Psoas muscle (tissue), 8 donors: ENCODE results near the gene TEAD1. TPM values are rescaled to one million over a fixed set of nuclear protein-coding genes. Genes with fewer than 3 reads are reported as not detected.

ENCODE experiments used
- ATAC-seq, 4 donors: fragments of 200-7000 bp; cut with Tn5 transposase; one replicate each; pipeline ENCODE4 v1.9.1; 2020; ENCODE audit warnings: moderate library complexity in 3 of 4, mild to moderate bottlenecking in 2 of 4
- DNase-seq, 2 donors: peaks; one replicate each; pipeline ENCODE4 v3.0.0-alpha.2; 2020
- H3K27ac ChIP-seq: fragments of 200-600 bp; one replicate; pipeline ENCODE4 v1.8.0; 2022
- H3K27me3 ChIP-seq, 3 donors: fragments of 200-600 bp in 1 of 3; one replicate each; pipeline versions ENCODE4 v1.6.1 to v1.8.0; 2013 to 2022; ENCODE audit warnings: low read length in 2 of 3, mild to moderate bottlenecking in 2 of 3, moderate library complexity in 1 of 3; ENCODE audit not compliant: insufficient read depth in 3 of 3
- H3K36me3 ChIP-seq, 2 donors: fragments of 200-600 bp in 1 of 2; one replicate each; pipeline versions ENCODE4 v1.6.1 to v1.8.0; 2013 to 2022; ENCODE audit warnings: low read depth in 1 of 2, mild to moderate bottlenecking in 1 of 2, moderate library complexity in 1 of 2; ENCODE audit not compliant: insufficient read depth in 1 of 2
- H3K4me1 ChIP-seq: fragments of 200-600 bp; one replicate; pipeline ENCODE4 v1.8.0; 2022
- H3K4me3 ChIP-seq: fragments of 200-600 bp; one replicate; pipeline ENCODE4 v1.8.0; 2022; ENCODE audit warnings: mild to moderate bottlenecking
- H3K9me3 ChIP-seq: fragments of 200-600 bp; one replicate; pipeline ENCODE4 v1.8.0; 2022
- WGBS, 3 donors: extraction: QIAGEN DNeasy Blood & Tissue Kit; methylation state at CpG; one replicate each; pipeline versions ENCODE4 v1.1.6 to v1.1.7; 2013; 5-methylcytosine and 5-hydroxymethylcytosine counted together
- intact Hi-C, 2 donors: fragments of 100-400 bp; cut with DNase I; formaldehyde crosslinking; loops; one replicate each; pipeline versions ENCODE4 v1.11.0 to v1.14.2; 2022
- polyA plus RNA-seq, 3 donors: library from polyadenylated mRNA; stranded (reverse); fragments of 200-250 nt; gene quantifications; one replicate each; pipeline ENCODE4 v1.2.3, GENCODE V29; 2013
- total RNA-seq, 4 donors: library from RNA; stranded (reverse); fragmentation: NEBNext Ultra II Directional in 2 of 4; extraction: Animal tissue kit (Norgen Biotek cat#: 25700) in 2 of 4; gene quantifications; one replicate each; pipeline versions ENCODE4 v1.2.1 to v1.2.4, GENCODE V29; 2021 to 2023
- TF ChIP-seq, protein P1 (sequence below): fragments of 200-600 bp; IDR thresholded peaks from one replicate; pipeline ENCODE4 v1.8.0; 2022; ENCODE audit warnings: antibody characterized with exemption
- donor health status: healthy with polysubstance abuse.
- donor health status: DM: no; HTN: no; CAD: no; lungs with moderate emphysema.
- donor health status: Bipolar disorder and iron deficiency.
- donor health status: healthy.
- donor health status: DM: yes; HTN: yes; CAD: no.
- donor health status: DM: no; HTN: no; CAD: no.
- donor health status: DM: no; HTN: no; CAD: no.
- donor health status: DM: yes; HTN: yes; CAD: no.

TEAD1 gene
- total and polyA plus RNA-seq, 7 donors = 11.3 to 178 (median 112) TPM

- 70 to 81% (median 77%) methylated on average over 2 of the region's 2 CpGs for WGBS, 3 donors
- TF ChIP-seq, protein P1, sequence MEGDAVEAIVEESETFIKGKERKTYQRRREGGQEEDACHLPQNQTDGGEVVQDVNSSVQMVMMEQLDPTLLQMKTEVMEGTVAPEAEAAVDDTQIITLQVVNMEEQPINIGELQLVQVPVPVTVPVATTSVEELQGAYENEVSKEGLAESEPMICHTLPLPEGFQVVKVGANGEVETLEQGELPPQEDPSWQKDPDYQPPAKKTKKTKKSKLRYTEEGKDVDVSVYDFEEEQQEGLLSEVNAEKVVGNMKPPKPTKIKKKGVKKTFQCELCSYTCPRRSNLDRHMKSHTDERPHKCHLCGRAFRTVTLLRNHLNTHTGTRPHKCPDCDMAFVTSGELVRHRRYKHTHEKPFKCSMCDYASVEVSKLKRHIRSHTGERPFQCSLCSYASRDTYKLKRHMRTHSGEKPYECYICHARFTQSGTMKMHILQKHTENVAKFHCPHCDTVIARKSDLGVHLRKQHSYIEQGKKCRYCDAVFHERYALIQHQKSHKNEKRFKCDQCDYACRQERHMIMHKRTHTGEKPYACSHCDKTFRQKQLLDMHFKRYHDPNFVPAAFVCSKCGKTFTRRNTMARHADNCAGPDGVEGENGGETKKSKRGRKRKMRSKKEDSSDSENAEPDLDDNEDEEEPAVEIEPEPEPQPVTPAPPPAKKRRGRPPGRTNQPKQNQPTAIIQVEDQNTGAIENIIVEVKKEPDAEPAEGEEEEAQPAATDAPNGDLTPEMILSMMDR = no peak
- Histone ChIP-seq H3K9me3 (no peaks in the 10 kb centered on the region), H3K4me3 (no peak overlapping the region), H3K4me1 (no peaks in the 10 kb centered on the region), H3K36me3 (no peaks in the 10 kb centered on the region), H3K27ac (no peak overlapping the region), H3K27me3 (no peaks in the 10 kb centered on the region)
- intact Hi-C loops = no loop called here
- DNase-seq (no peak), ATAC-seq (no peak)
Measured at GRCh38 chr11:12668166-12668565, 6.1 kb upstream of the TEAD1 start.

DNA sequence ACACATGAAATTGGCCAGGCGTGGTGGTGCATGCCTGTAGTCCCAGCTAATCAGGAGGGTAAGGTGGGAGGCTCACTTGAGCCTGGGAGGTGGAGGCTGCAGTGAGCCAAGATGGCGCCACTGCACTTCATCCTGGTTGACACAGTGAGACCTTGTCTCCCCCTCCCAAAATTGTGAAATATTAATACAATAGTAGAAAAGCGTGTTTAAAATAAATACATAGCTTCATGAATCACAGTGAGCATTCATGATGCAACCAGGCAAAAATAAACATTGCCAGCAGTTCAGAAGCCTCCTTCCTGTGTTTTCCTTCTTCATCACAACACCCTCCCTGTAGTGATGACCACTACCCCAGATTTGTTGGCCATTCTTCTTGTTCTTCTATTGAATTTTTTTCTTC is 4.3 kb upstream of the TEAD1 start:
- no peaks in the 10 kb centered on the region for H3K4me1 ChIP-seq
- H3K27ac ChIP-seq = no peak overlapping the region
- no peaks in the 10 kb centered on the region for H3K27me3 ChIP-seq
- no peaks in the 10 kb centered on the region for H3K9me3 ChIP-seq
- TF ChIP-seq, protein P1 = no peak
- intact Hi-C loops = loop anchor here (5.0 to 10.0 kb wide), 4 partner anchors 73 to 255 kb away; no protein-coding TSS in a partner anchor
- ATAC-seq (no peak), DNase-seq (no peak)
- 95 to 96% (median 95%) methylated on average over 3 of the region's 3 CpGs for WGBS, 3 donors
- H3K4me3 ChIP-seq = no peak overlapping the region
- H3K36me3 ChIP-seq = no peaks in the 10 kb centered on the region

DNA sequence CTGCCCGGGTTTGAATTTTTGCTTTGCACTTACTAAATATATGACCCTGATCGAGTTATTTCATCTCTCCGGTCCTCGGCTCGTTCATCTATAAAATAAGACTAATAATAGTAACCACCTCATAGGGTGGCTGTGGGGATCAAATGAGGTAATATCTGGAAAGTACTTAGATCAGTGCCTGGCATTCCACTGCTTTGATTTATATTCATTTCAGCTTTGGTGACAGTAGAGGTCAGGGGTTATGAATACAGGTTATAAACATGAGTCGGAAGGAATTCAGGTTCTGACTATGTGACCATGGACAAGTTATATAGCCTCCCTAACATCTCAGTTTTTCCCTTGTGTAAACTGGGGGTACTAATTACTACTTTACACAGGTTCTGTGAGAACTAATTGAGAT is 2.9 kb upstream of the TEAD1 start:
- ATAC-seq = peak in 1 of 4 donors; percentile 18
- intact Hi-C loops = loop anchor here (5.0 to 10.0 kb wide), 4 partner anchors 74 to 257 kb away; no protein-coding TSS in a partner anchor

GRCh38 chr11:12673601-12673923 is 659 bp upstream of the TEAD1 start:
- 3 to 11% (median 3%) methylated on average over 12 of the region's 12 CpGs for WGBS, 3 donors

More for the DNA sequence above, 2.9 kb upstream of the TEAD1 start:
- 31 to 41% (median 38%) methylated on average over 6 of the region's 6 CpGs for WGBS, 3 donors
- DNase-seq = no peak
- Histone ChIP-seq H3K9me3 (no peaks in the 10 kb centered on the region), H3K4me1 (no peaks in the 10 kb centered on the region), H3K36me3 (no peaks in the 10 kb centered on the region), H3K27me3 (no peaks in the 10 kb centered on the region), H3K4me3 (no peak overlapping the region), H3K27ac (no peak overlapping the region)
- TF ChIP-seq, protein P1 = no peak

More at GRCh38 chr11:12673601-12673923, 659 bp upstream of the TEAD1 start:
- Histone ChIP-seq H3K36me3 (no peaks in the 10 kb centered on the region), H3K4me3 (peak overlapping the region; percentile 83), H3K27me3 (no peaks in the 10 kb centered on the region), H3K27ac (peak overlapping the region; percentile 96), H3K4me1 (peaks cover 21% of the 10 kb centered on the region), H3K9me3 (no peaks in the 10 kb centered on the region)
- TF ChIP-seq, protein P1 = no peak
- intact Hi-C loops = loop anchor here (5.0 to 10.0 kb wide), 4 partner anchors 76 to 259 kb away; no protein-coding TSS in a partner anchor
- ATAC-seq (no peak), DNase-seq (no peak)
